Measurements from ENCODE around the gene WDFY1.

- TF ChIP-seq CTCF (IDR thresholded peaks at IDR 0.05 in 4 of 5, conservative IDR thresholded peaks at IDR 0.05 in 1 of 5): no peak
- no peak for TF ChIP-seq POLR2A (IDR thresholded peaks at IDR 0.05)
These were observed 25.0 kb downstream of the WDFY1 start for GRCh38 chr2:223920109-223920508.
